GM18526 (cell line): ENCODE measurements around the gene CADM4.

Experiments
- POLR2A ChIP-seq: IDR thresholded peaks from 3 replicates; pipeline ENCODE4 v1.6.1; 2011; ENCODE audit not compliant: insufficient read length; ENCODE audit errors: extremely low read depth

Gene CADM4

GRCh38 chr19:43668406-43669109, 28.9 kb upstream of the CADM4 start:
- no peak for TF ChIP-seq POLR2A

- no peak for TF ChIP-seq POLR2A
Measured at GRCh38 chr19:43667876-43668405, 28.3 kb upstream of the CADM4 start.

- TF ChIP-seq POLR2A, result no peak
Measured at GRCh38 chr19:43667126-43667875, 27.7 kb upstream of the CADM4 start.

- no peak for TF ChIP-seq POLR2A
Measured at GRCh38 chr19:43664018-43664417, 24.4 kb upstream of the CADM4 start.

- TF ChIP-seq POLR2A, result no peak
Measured at GRCh38 chr19:43662487-43662886, 22.8 kb upstream of the CADM4 start.

- no peak for TF ChIP-seq POLR2A
Measured at GRCh38 chr19:43660971-43661360, 21.3 kb upstream of the CADM4 start.

- TF ChIP-seq POLR2A, result no peak
Measured at GRCh38 chr19:43660301-43660970, 20.8 kb upstream of the CADM4 start.

- TF ChIP-seq POLR2A, result no peak
Measured at GRCh38 chr19:43658494-43658893, 18.8 kb upstream of the CADM4 start.

GRCh38 chr19:43658001-43658400, 18.4 kb upstream of the CADM4 start:
- TF ChIP-seq POLR2A, result no peak

- TF ChIP-seq POLR2A, result no peak
Measured at GRCh38 chr19:43656436-43656835, 16.8 kb upstream of the CADM4 start.

- TF ChIP-seq POLR2A, result no peak
Measured at GRCh38 chr19:43652546-43652874, 12.9 kb upstream of the CADM4 start.

GRCh38 chr19:43651758-43652545, 12.3 kb upstream of the CADM4 start:
- TF ChIP-seq POLR2A, result no peak

- TF ChIP-seq POLR2A, result no peak
Measured at GRCh38 chr19:43649514-43649913, 9.9 kb upstream of the CADM4 start.

- no peak for TF ChIP-seq POLR2A
Measured at GRCh38 chr19:43648633-43649032, 9.0 kb upstream of the CADM4 start.

- no peak for TF ChIP-seq POLR2A
Measured at GRCh38 chr19:43644181-43644580, 4.5 kb upstream of the CADM4 start.
